ENCODE measurements around the gene RNF5.
A peak's percentile ranks its signal among the peaks of the same experiment; 100 is the strongest.

RNF5 gene

GRCh38 chr6:32132110-32132509, 46.1 kb upstream of the RNF5 start:
- no peak overlapping the region for H4K12ac ChIP-seq (ENCODE audit: low read depth, low read length)
- no peak overlapping the region for H3K14ac ChIP-seq (ENCODE audit: low read length)
- H3K23ac ChIP-seq (ENCODE audit: low read length): no peak overlapping the region
- H3K79me2 ChIP-seq (ENCODE audit: control insufficient read depth, insufficient read depth, low read length, poor library complexity): peaks cover 10% of the 10 kb centered on the region
- H3K18ac ChIP-seq (ENCODE audit: low read length): no peak overlapping the region
- no peak overlapping the region for H3K4me2 ChIP-seq (ENCODE audit: low read length)
- DNase-seq: peak in 1 of 2 donors; percentile 47
- H3K36me3 ChIP-seq (ENCODE audit: control insufficient read depth in 1 of 2, insufficient read depth in 2 of 2, low read length in 2 of 2): no peaks in the 10 kb centered on the region
- H2BK12ac ChIP-seq (ENCODE audit: low read length): no peak overlapping the region
- no peak overlapping the region for H3K4me3 ChIP-seq (ENCODE audit: low read depth, low read length)
- H2AFZ ChIP-seq (ENCODE audit: insufficient read depth, low read length, poor library complexity): no peak overlapping the region
- no peak overlapping the region for H3K9ac ChIP-seq (ENCODE audit: low read length)
- H2BK120ac ChIP-seq (ENCODE audit: insufficient read depth, low read length, poor library complexity): no peak overlapping the region
- H3K4ac ChIP-seq (ENCODE audit: low read depth, low read length): no peak overlapping the region
- H4K8ac ChIP-seq (ENCODE audit: low read depth, low read length): no peak overlapping the region
- H3K9me3 ChIP-seq (ENCODE audit: insufficient read depth, low read depth, low read length): no peaks in the 10 kb centered on the region
- H3K27ac ChIP-seq (ENCODE audit: low read depth, low read length): no peak overlapping the region
- no peaks in the 10 kb centered on the region for H3K27me3 ChIP-seq (ENCODE audit: insufficient read depth, low read length)
- H3K79me1 ChIP-seq (ENCODE audit: low read length): peaks cover 13% of the 10 kb centered on the region
- H2BK5ac ChIP-seq (ENCODE audit: low read depth, low read length, poor library complexity): no peak overlapping the region
- peaks cover 15 to 16% of the 10 kb centered on the region in 2 experiments for H3K4me1 ChIP-seq (ENCODE audit: control insufficient read depth in 1 of 2, insufficient read depth in 2 of 2, low read length in 2 of 2)
- no peak overlapping the region for H4K91ac ChIP-seq (ENCODE audit: low read depth, low read length)
- H2AK5ac ChIP-seq (ENCODE audit: low read length): no peak overlapping the region

GRCh38 chr6:32133786-32134185, 44.4 kb upstream of the RNF5 start:
- no peak overlapping the region for H2BK12ac ChIP-seq (ENCODE audit: low read length)
- H4K91ac ChIP-seq (ENCODE audit: low read depth, low read length): no peak overlapping the region
- no peak overlapping the region for H3K18ac ChIP-seq (ENCODE audit: low read length)
- H2BK120ac ChIP-seq (ENCODE audit: insufficient read depth, low read length, poor library complexity): no peak overlapping the region
- no peak overlapping the region for H2AK5ac ChIP-seq (ENCODE audit: low read length)
- H3K14ac ChIP-seq (ENCODE audit: low read length): no peak overlapping the region
- H3K9me3 ChIP-seq (ENCODE audit: insufficient read depth, low read depth, low read length): no peaks in the 10 kb centered on the region
- WGBS (ENCODE audit: extremely low coverage, insufficient coverage, insufficient read length): no CpG with 5 or more reads among the region's 4 CpGs
- H3K4me3 ChIP-seq (ENCODE audit: low read depth, low read length): no peak overlapping the region
- H4K12ac ChIP-seq (ENCODE audit: low read depth, low read length): no peak overlapping the region
- no peak overlapping the region for H4K8ac ChIP-seq (ENCODE audit: low read depth, low read length)
- peaks cover 9% of the 10 kb centered on the region for H3K79me1 ChIP-seq (ENCODE audit: low read length)
- peaks cover 7 to 8% of the 10 kb centered on the region in 2 experiments for H3K4me1 ChIP-seq (ENCODE audit: control insufficient read depth in 1 of 2, insufficient read depth in 2 of 2, low read length in 2 of 2)
- no peak for DNase-seq
- H2BK5ac ChIP-seq (ENCODE audit: low read depth, low read length, poor library complexity): no peak overlapping the region
- no peak overlapping the region for H3K9ac ChIP-seq (ENCODE audit: low read length)
- H3K4ac ChIP-seq (ENCODE audit: low read depth, low read length): no peak overlapping the region
- H3K4me2 ChIP-seq (ENCODE audit: low read length): no peak overlapping the region
- no peak overlapping the region for H3K23ac ChIP-seq (ENCODE audit: low read length)
- H3K27me3 ChIP-seq (ENCODE audit: insufficient read depth, low read length): no peaks in the 10 kb centered on the region
- no peak overlapping the region for H2AFZ ChIP-seq (ENCODE audit: insufficient read depth, low read length, poor library complexity)
- H3K27ac ChIP-seq (ENCODE audit: low read depth, low read length): no peak overlapping the region
- no peaks in the 10 kb centered on the region for H3K36me3 ChIP-seq (ENCODE audit: control insufficient read depth in 1 of 2, insufficient read depth in 2 of 2, low read length in 2 of 2)
- peaks cover 5% of the 10 kb centered on the region for H3K79me2 ChIP-seq (ENCODE audit: control insufficient read depth, insufficient read depth, low read length, poor library complexity)

GRCh38 chr6:32137454-32137853, 40.8 kb upstream of the RNF5 start:
- Histone ChIP-seq H2BK120ac (ENCODE audit: insufficient read depth, low read length, poor library complexity) (no peak overlapping the region), H3K36me3 (ENCODE audit: control insufficient read depth in 1 of 2, insufficient read depth in 2 of 2, low read length in 2 of 2) (no peaks in the 10 kb centered on the region), H3K9ac (ENCODE audit: low read length) (no peak overlapping the region), H4K91ac (ENCODE audit: low read depth, low read length) (no peak overlapping the region), H3K9me3 (ENCODE audit: insufficient read depth, low read depth, low read length) (no peaks in the 10 kb centered on the region), H3K18ac (ENCODE audit: low read length) (no peak overlapping the region), H3K27me3 (ENCODE audit: insufficient read depth, low read length) (no peaks in the 10 kb centered on the region), H3K4ac (ENCODE audit: low read depth, low read length) (no peak overlapping the region), H3K23ac (ENCODE audit: low read length) (no peak overlapping the region), H3K14ac (ENCODE audit: low read length) (no peak overlapping the region), H3K4me3 (ENCODE audit: low read depth, low read length) (no peak overlapping the region), H3K4me2 (ENCODE audit: low read length) (no peak overlapping the region), H4K8ac (ENCODE audit: low read depth, low read length) (no peak overlapping the region), H3K79me2 (ENCODE audit: control insufficient read depth, insufficient read depth, low read length, poor library complexity) (no peaks in the 10 kb centered on the region), H2AFZ (ENCODE audit: insufficient read depth, low read length, poor library complexity) (no peak overlapping the region), H3K4me1 (ENCODE audit: control insufficient read depth in 1 of 2, insufficient read depth in 2 of 2, low read length in 2 of 2) (no peaks in the 10 kb centered on the region), H3K79me1 (ENCODE audit: low read length) (no peaks in the 10 kb centered on the region), H4K12ac (ENCODE audit: low read depth, low read length) (no peak overlapping the region), H2AK5ac (ENCODE audit: low read length) (no peak overlapping the region), H2BK12ac (ENCODE audit: low read length) (no peak overlapping the region), H3K27ac (ENCODE audit: low read depth, low read length) (no peak overlapping the region), H2BK5ac (ENCODE audit: low read depth, low read length, poor library complexity) (no peak overlapping the region)
- DNase-seq: no peak

GRCh38 chr6:32139590-32139989, 38.6 kb upstream of the RNF5 start:
- H2BK120ac ChIP-seq (ENCODE audit: insufficient read depth, low read length, poor library complexity): no peak overlapping the region
- H3K4me1 ChIP-seq (ENCODE audit: control insufficient read depth in 1 of 2, insufficient read depth in 2 of 2, low read length in 2 of 2): no peaks in the 10 kb centered on the region
- WGBS (ENCODE audit: extremely low coverage, insufficient coverage, insufficient read length): no CpG with 5 or more reads among the region's 5 CpGs
- H3K27ac ChIP-seq (ENCODE audit: low read depth, low read length): no peak overlapping the region
- no peak overlapping the region for H2AK5ac ChIP-seq (ENCODE audit: low read length)
- H4K8ac ChIP-seq (ENCODE audit: low read depth, low read length): no peak overlapping the region
- H3K18ac ChIP-seq (ENCODE audit: low read length): no peak overlapping the region
- no peak for DNase-seq
- H3K9me3 ChIP-seq (ENCODE audit: insufficient read depth, low read depth, low read length): no peaks in the 10 kb centered on the region
- no peaks in the 10 kb centered on the region for H3K79me2 ChIP-seq (ENCODE audit: control insufficient read depth, insufficient read depth, low read length, poor library complexity)
- H3K9ac ChIP-seq (ENCODE audit: low read length): no peak overlapping the region
- H3K79me1 ChIP-seq (ENCODE audit: low read length): no peaks in the 10 kb centered on the region
- H3K14ac ChIP-seq (ENCODE audit: low read length): no peak overlapping the region
- no peak overlapping the region for H3K23ac ChIP-seq (ENCODE audit: low read length)
- no peak overlapping the region for H4K91ac ChIP-seq (ENCODE audit: low read depth, low read length)
- H3K4ac ChIP-seq (ENCODE audit: low read depth, low read length): no peak overlapping the region
- no peaks in the 10 kb centered on the region for H3K27me3 ChIP-seq (ENCODE audit: insufficient read depth, low read length)
- no peak overlapping the region for H2BK5ac ChIP-seq (ENCODE audit: low read depth, low read length, poor library complexity)
- no peak overlapping the region for H2AFZ ChIP-seq (ENCODE audit: insufficient read depth, low read length, poor library complexity)
- no peak overlapping the region for H3K4me3 ChIP-seq (ENCODE audit: low read depth, low read length)
- no peak overlapping the region for H2BK12ac ChIP-seq (ENCODE audit: low read length)
- H3K36me3 ChIP-seq (ENCODE audit: control insufficient read depth in 1 of 2, insufficient read depth in 2 of 2, low read length in 2 of 2): no peaks in the 10 kb centered on the region
- no peak overlapping the region for H3K4me2 ChIP-seq (ENCODE audit: low read length)
- no peak overlapping the region for H4K12ac ChIP-seq (ENCODE audit: low read depth, low read length)

Measured in trophoblast cell (in vitro differentiated cells and primary cell).